ENCODE measurements around the gene CEP164.

The CEP164 gene

GRCh38 chr11:117327567-117328374 is at the start of gene CEP164:
Gene CEP164 (plus strand): TSS chr11:117327854. CDS start chr11:117338587, 10,733 bp downstream.
- DNase-seq (ENCODE audit: low spot score), result peak; percentile 96

GRCh38 chr11:117278347-117278746 is 49.3 kb upstream of the CEP164 start:
- no peak for DNase-seq (ENCODE audit: low spot score)

- DNase-seq (ENCODE audit: low spot score), result no peak
These were observed 47.8 kb upstream of the CEP164 start for GRCh38 chr11:117279711-117280376.

GRCh38 chr11:117281159-117281558 is 46.5 kb upstream of the CEP164 start:
- DNase-seq (ENCODE audit: low spot score), result peak; percentile 66

- DNase-seq (ENCODE audit: low spot score), result no peak
These were observed 45.8 kb upstream of the CEP164 start for GRCh38 chr11:117281869-117282268.

- no peak for DNase-seq (ENCODE audit: low spot score)
These were observed 44.7 kb upstream of the CEP164 start for GRCh38 chr11:117282956-117283355.

GRCh38 chr11:117284053-117284452 is 43.6 kb upstream of the CEP164 start:
- no peak for DNase-seq (ENCODE audit: low spot score)

- no peak for DNase-seq (ENCODE audit: low spot score)
These were observed 41.1 kb upstream of the CEP164 start for GRCh38 chr11:117286588-117286987.

GRCh38 chr11:117287668-117288067 is 40.0 kb upstream of the CEP164 start:
- DNase-seq (ENCODE audit: low spot score), result no peak

- DNase-seq (ENCODE audit: low spot score), result no peak
These were observed 37.9 kb upstream of the CEP164 start for GRCh38 chr11:117289795-117290194.

- DNase-seq (ENCODE audit: low spot score), result no peak
These were observed 36.8 kb upstream of the CEP164 start, which contains the start of gene BACE1-AS for GRCh38 chr11:117290809-117291396. Gene BACE1-AS (plus strand): TSS chr11:117291346.

- DNase-seq (ENCODE audit: low spot score), result no peak
These were observed 35.0 kb upstream of the CEP164 start for GRCh38 chr11:117292616-117293015.

- peak; percentile 89 for DNase-seq (ENCODE audit: low spot score)
These were observed 32.1 kb upstream of the CEP164 start for GRCh38 chr11:117295438-117296137.

GRCh38 chr11:117296881-117297280 is 30.8 kb upstream of the CEP164 start:
- no peak for DNase-seq (ENCODE audit: low spot score)

- no peak for DNase-seq (ENCODE audit: low spot score)
These were observed 29.5 kb upstream of the CEP164 start for GRCh38 chr11:117298195-117298594.

GRCh38 chr11:117299351-117300282 is 28.0 kb upstream of the CEP164 start:
- DNase-seq (ENCODE audit: low spot score), result no peak

GRCh38 chr11:117300283-117300663 is 27.4 kb upstream of the CEP164 start:
- DNase-seq (ENCODE audit: low spot score), result no peak

GRCh38 chr11:117300773-117301172 is 26.9 kb upstream of the CEP164 start:
- peak; percentile 56 for DNase-seq (ENCODE audit: low spot score)

- no peak for DNase-seq (ENCODE audit: low spot score)
These were observed 25.4 kb upstream of the CEP164 start for GRCh38 chr11:117302228-117302627.

- DNase-seq (ENCODE audit: low spot score), result no peak
These were observed 24.6 kb upstream of the CEP164 start for GRCh38 chr11:117303101-117303500.

- DNase-seq (ENCODE audit: low spot score), result no peak
These were observed 23.9 kb upstream of the CEP164 start for GRCh38 chr11:117303646-117304315.

Data from putamen (tissue), 1 donor.